ENCODE measurements around the gene AOC3.

AOC3 gene

GRCh38 chr17:42832934-42833766 lies 17.8 kb upstream of the AOC3 start, which contains the start of gene PSME3:
PSME3 (plus strand) TSS chr17:42833397; CDS start chr17:42833632, 235 bp downstream.
- TF ChIP-seq, protein P1, sequence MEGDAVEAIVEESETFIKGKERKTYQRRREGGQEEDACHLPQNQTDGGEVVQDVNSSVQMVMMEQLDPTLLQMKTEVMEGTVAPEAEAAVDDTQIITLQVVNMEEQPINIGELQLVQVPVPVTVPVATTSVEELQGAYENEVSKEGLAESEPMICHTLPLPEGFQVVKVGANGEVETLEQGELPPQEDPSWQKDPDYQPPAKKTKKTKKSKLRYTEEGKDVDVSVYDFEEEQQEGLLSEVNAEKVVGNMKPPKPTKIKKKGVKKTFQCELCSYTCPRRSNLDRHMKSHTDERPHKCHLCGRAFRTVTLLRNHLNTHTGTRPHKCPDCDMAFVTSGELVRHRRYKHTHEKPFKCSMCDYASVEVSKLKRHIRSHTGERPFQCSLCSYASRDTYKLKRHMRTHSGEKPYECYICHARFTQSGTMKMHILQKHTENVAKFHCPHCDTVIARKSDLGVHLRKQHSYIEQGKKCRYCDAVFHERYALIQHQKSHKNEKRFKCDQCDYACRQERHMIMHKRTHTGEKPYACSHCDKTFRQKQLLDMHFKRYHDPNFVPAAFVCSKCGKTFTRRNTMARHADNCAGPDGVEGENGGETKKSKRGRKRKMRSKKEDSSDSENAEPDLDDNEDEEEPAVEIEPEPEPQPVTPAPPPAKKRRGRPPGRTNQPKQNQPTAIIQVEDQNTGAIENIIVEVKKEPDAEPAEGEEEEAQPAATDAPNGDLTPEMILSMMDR (IDR thresholded peaks at IDR 0.05; ENCODE audit: extremely low read depth, missing control alignments) = no peak
- peak; percentile 90 for DNase-seq (ENCODE audit: low spot score)

DNA sequence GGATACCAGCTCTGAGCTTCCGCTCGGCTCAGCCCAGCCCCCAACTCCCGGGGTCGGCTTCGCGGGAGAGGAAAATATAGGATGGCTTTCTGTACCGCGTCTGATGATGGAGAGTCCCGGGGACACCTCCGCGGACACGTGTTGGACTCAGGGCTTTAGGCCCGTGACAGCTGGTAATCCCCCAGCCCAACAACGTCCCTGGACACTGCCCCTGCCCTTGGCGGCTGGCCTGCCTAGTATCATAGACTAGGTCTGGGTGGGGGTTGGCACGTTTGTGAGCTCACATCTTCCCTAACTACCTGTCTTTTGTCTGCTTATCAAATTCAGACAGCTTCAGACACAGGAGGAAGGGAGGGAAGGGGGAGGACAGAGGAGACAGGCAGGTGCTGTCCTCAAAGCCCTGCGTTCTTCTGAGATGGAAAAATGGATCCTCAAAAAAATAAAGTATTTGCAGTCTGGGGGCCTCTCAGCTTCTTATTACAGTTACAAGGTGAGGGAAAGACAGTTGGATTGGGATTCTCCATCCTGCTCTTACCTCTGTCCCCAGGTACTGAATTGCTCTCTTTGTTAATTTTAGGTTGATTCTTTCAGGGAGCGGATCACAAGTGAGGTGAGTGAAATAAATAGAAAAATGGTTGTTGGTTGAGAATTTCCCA lies 17.1 kb upstream of the AOC3 start:
- no peak for DNase-seq (ENCODE audit: low spot score)
- TF ChIP-seq, protein P1 (IDR thresholded peaks at IDR 0.05; ENCODE audit: extremely low read depth, missing control alignments) = no peak

GRCh38 chr17:42835732-42836131 lies 15.3 kb upstream of the AOC3 start:
- TF ChIP-seq, protein P1 (IDR thresholded peaks at IDR 0.05; ENCODE audit: extremely low read depth, missing control alignments) = no peak

DNA sequence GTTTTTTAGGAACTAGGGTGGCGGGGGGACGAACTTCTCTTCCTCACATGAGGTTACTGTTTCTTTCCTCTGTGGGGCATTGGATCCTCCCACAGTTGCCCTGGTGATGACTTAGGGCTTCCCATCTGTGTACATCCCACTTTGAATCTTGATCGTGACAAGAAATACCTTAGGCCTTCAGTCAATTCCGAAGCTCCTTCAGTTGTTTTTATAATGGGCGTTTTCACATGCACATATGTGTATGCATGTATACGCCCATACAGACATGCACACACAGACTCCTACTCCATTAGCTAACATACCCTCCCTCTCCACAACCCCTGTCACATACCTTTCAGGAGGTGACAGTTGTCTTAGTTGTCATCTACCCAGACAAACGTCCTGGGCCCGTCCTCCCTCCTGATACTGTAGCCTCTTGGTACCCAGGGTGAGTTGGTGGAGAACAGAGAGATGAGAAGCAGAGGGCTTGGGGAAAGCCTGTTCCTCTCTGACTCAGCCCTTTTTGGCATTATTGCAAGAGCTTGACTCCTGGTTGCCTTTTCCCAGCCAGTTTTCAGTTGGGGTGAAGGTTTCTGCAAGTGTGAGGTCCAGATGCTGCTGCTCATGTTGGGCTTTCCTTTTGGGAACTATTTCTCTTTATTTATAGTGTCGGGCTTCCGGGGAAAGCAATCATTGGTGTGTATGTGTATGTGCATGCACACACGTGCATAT lies 8.9 kb upstream of the AOC3 start:
- no peak for DNase-seq (ENCODE audit: low spot score)
- TF ChIP-seq, protein P1 (IDR thresholded peaks at IDR 0.05; ENCODE audit: extremely low read depth, missing control alignments) = no peak

More at GRCh38 chr17:42835732-42836131, 15.3 kb upstream of the AOC3 start:
- DNase-seq (ENCODE audit: low spot score) = no peak

GRCh38 chr17:42843358-42843934 lies 7.6 kb upstream of the AOC3 start:
- DNase-seq (ENCODE audit: low spot score) = peak; percentile 56
- TF ChIP-seq, protein P1 (IDR thresholded peaks at IDR 0.05; ENCODE audit: extremely low read depth, missing control alignments) = peak; percentile 43

DNA sequence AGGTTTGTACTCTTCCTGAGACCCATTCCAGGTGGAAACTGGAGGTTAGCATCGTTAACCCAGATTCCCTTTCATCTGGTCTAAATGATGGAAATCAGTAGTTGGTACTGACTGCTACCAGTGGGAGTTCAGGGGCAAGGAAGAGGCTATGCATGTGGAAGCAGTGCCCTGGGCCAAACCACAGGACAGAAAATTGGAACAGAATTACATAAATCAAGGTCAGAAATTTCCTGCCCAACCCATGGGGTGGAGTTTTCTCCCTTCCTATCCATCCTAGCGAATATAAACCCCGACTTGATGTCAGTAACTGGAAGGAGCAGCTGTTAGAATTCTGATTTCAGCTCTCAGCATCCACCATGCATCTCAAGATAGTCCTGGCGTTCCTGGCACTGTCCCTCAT lies 6.7 kb upstream of the AOC3 start, which contains the start of gene AOC2:
TSS of gene AOC2 (plus strand) at position 310 of the 400 bp plus-strand sequence. CDS start at position 357, 47 bp downstream.
- no peak for DNase-seq (ENCODE audit: low spot score)
- TF ChIP-seq, protein P1 (IDR thresholded peaks at IDR 0.05; ENCODE audit: extremely low read depth, missing control alignments) = no peak
